HG03342 (cell line): ENCODE measurements around the gene MRGPRE.

Experiments
- ATAC-seq: cut with Tn5 transposase; IDR thresholded peaks from one replicate; pipeline ENCODE4 v1.9.1; 2021; ENCODE audit warnings: mild to moderate bottlenecking, moderate library complexity; ENCODE audit not compliant: unreplicated experiment

MRGPRE gene

DNA sequence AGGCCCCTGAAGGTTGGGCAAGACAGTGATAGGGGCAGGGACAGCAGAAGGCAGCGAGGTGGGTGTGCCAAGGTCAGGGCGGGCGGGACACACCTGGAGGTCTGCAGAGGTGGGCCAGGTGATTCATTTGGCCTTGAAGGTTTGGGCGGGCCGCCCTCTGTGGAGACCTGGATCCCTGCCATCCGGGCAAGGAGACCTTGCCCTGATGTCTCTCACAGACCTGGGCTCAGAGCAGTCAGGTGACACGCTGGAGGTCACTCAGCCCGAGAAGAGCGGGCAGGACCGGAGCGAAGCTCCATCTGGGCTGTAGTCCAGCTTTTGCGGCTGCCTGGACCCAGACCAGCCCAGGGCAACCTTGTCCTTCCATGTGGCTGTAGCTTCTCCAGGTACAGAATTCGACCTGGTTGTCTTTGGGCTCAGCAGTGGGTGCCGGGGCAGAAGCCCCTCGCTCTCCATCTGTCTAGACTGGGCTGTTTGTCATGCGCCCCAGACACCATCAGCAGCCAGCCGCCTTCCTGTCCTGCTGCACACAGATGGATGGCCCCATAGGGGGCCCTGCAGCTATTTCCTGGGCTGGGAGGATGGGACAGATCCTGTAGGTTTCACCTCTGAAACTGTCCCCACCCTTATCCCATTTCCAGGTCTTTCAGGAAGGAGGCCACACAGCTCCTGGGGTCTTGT, 16.7 kb downstream of the MRGPRE start:
- ATAC-seq = no peak

DNA sequence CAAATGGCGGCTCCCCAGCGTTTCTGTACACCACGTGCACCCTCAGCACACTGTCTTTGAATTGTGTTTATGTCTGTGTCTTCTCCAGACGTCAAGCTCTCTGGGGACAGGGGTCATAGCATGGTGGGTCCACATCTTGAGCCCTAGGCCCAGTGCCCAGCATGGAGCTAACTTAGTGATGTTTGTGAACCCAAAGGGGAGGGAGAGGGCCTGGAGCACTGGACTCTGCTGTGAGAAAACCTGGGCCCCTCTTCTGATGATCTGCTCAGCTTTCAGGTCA, 17.9 kb downstream of the MRGPRE start:
- ATAC-seq = no peak

DNA sequence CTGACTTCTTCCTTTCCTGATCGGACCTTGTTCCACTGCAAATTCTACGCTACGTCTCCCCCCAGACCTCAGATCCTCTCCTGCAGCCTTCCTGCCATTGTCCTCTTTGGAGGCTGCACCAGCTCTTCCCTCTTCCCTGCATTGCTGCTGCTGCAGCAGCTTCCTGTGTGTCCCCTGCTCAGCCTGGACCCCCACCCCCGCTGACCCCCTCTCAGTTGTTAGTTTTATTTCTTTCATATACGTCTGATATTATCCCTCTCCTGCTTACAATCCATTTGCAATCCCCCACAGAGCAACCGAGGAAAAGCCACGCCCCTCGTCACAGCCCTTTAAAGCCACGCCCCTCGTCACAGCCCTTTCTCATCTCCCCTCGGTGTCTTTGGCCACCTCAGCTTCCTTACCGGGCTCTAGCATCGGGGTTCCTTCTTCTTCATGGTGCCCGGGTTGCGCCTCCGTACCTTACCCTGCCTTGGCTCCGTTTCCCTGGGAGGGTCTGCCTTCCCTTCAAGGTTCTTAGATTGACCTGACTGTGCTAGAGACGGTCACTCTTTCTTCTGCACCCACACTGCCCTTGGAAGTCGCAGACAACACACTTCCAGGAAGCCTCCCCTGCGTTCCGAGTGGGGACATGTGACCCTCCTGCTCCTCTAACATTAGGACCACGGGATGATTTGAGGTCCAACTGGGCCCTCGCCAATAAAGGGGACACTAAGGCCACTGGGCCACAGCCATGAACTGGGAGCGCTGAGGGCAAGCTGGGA, 18.4 kb downstream of the MRGPRE start:
- no peak for ATAC-seq

DNA sequence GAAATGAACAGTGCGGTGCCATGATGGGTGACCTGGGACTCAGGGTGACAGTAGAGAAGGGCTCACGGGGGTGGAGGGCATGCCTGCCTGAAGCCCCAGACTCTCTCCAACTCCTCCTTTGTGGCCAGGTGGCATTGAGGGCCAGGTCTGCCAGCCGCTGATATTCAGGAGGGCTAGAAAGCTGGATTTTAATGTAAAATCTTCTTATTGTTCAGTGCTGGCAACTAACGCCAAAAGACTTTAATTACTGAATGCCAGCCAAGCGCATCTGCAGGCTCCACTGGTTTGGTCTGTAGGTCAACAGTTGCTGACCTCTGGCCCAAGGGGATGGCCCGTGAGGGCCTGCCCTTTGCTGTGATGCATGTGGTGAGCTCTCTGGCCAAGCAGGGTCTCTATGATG, 23.9 kb downstream of the MRGPRE start:
- no peak for ATAC-seq

DNA sequence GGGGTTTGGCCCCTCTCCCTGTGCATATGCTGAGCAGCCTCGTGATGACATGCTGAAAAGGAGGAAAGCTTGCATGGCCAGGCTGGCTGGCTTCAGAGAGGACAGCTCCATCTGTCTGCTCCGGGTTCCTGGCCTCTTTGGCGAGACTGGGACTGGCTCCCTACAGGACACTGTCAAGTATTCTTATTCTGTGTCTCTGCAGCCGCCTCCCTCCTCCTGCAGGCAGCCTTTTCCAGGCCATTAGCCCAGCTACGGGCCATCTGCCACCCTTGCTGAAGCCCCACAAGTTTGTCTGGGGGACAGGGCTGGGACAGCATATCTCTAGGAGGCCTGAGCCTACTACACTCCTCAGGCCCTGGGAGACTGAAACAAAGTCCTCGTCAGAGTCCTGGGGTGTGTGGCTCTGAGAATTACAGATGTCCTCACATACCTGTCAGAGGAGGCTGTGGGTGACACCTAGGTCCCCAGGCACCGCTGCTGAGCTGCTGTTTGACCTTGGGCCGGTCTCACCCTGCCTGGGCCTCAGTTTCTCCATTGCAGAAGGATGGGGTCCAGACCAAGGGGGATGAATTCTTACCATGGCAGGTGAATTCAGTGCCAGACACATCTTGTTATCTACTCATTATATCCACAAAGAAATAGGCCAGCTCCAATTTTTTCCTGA, 24.6 kb downstream of the MRGPRE start:
- ATAC-seq = no peak

DNA sequence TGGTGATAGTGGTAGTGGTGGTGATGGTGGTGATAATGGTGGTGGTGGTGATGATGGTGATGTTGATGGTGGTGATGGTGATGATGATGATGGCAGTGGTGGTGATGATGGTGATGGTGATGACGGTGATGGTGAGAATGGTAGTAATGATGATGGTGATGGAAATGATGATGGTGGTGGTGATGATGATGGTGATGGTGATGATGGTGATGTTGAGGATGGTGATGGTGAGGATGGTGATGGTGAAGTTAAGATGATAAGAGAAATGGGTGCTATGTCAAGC, 25.4 kb downstream of the MRGPRE start:
- no peak for ATAC-seq

DNA sequence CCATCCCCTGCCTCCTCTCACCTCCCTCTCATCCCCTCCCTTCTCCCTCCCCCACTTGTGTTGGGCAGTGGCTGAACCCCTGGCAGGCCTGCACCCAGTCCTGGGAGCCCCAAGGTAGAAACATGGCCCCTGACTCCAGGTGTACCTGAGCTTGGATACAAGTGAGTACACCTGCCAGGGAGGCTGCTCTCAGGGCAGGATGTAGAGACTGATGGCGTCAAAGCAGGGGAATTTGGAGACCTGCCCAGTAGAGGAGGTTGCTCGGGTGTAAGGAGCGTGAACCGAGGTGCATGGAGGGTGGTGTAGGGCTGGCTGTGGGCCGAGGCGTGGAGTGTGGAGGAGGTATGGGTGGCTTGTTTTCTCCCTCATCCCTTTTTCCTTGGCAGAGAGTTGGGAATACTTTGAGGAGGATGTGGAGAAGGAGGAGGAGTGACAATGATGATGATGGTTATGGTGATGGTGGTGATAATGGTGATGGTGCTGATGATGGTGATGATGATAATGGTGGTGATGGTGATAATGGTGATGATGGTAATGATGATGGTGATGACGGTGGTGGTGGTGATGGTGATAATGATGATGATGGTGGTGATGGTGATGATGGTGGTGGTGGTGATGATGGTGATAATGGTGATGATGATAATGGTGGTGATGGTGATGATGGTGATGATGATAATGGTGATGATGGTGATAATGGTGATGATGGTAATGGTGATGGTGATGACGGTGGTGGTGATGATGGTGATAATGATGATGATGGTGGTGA, 25.9 kb downstream of the MRGPRE start:
- ATAC-seq = no peak

DNA sequence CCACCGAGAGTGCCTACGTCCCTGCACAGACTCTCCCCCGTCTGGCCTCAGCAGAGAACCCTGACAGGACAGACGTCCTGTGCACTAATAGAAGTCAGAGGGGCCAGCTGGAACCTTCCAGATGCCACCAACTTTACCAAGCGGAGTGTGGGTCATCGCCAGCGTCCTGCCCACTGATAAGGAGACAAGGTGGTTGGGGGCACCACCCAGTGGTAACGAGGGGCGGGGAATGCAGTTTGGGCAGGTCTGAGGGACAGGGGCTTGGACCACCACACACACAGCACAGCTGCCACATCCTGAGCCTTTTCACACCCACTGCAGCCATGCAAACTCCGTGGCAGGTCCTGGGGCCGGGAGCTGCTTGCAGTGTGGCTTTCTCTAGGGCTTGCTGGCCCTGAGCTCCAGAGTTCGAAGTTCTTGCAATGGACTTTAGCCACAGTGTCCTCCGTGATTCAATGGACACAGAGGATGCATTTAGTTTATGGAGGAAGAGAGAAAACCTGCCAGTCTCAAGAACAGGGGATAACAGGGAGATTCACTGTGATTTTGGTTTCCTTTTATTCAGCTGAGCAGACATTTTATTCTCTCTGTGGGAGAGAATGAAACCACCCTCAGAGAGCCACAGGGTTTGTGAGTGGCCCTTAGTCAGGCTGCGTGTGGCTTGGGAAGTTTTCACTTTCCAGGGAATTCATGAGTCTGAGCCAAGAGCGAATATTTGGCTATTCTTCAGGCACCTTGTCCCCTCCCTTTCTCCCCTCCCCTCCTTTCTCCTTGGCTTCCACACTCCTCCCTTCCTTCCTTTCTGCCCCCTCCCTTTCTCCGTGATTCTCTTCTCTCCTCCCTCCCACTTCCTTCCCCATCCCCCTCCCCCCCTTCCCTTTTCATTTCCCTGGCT, 26.7 kb downstream of the MRGPRE start:
- ATAC-seq = no peak

DNA sequence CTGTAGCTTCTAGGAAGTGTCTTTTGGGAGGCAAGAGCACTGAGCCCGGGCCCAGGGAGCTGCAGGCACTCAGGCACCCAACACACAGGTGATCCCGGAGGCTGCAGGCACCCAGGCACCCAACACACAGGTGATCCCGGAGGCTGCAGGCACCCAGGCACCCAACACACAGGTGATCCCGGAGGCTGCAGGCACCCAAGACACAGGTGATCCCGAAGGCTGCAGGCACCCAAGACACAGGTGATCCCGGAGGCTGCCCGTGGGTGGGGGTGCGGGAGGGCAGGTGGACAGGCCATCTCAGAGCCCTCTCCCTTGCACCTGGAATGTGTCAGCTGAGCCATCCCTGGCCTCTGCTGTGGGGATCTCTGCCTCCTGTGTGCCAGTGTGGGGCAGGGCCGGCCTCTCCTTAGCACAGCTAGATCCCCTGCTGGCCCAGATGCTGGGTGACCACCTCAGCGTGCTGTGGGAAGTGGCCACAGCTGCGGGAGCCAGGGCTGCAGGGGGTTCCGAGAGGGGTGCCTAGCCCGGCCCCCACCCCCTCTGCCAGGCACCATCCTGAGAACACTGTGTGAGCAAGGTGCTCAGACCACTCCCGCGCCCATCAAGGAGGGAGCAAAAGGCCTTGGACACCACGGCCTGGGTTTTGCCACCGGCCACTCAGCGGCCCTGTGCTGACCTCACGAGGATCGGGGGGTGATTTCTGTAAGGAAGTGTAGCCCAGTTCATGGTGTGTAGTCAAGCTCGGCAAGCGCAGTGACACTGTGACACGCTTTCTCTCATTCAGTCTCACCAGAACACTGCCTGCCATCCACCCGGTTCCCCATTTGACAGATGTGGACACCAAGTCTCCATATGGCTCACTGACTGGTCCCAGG, 27.8 kb downstream of the MRGPRE start:
- ATAC-seq = no peak

DNA sequence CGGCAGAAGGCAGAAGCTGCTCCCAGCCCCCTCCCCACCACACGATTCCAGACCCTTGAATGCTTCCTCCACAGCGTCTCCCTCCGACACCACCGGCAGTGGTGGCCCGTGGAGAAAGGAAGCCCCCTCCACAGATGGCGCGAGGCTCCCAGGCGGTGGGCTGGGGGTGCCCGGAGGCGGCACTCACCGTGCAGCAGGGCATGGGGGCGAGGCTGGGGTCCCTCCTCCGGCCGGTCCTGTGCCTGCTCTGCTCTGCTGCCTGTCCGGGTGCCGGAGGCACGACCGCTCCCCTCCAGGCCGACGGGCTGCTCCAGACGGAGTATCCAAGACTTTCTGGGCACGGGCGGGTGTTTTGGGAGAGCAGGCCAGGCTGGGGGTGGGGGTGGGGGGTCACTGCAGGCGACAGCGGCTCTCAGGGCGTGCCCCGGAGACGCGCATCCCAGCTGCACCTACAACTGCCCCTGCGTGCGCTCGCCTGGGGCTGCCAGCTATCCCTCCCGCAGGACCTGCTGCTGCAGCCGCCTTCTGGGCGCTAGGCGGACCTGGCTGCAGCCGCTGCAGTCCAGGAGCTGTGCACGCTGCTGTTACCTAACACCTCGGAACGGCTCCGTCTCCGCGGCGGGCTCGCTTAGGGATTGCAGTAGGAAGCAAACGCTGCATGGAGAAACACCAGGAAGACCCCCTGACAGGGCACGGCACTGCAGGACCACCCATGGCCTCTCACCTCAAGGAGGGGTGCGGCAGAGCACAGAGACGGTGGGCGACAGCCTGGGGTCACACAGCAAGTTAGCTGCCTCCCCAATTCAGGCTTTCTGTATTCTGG, 28.8 kb downstream of the MRGPRE start:
- ATAC-seq = no peak

DNA sequence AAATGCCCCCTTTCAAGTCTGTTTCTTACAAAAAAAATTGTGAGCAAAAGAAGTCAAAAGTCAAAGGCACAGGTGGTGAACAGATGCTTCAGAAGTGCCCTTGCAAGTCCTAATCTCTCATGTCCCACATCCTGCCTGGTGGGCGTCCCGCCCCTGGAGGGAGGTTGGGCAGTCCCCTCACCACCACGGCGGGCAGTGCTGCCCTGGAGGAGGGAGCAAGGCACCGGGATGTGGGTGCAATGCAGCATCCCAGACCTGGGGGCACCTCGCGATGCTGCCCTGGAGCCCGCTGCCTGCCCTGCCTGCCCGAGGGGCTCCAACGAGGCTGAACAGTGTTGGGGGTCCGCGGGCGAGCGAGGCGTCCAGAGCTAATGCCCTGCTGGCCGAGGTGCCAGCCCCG, 29.5 kb downstream of the MRGPRE start:
- no peak for ATAC-seq

DNA sequence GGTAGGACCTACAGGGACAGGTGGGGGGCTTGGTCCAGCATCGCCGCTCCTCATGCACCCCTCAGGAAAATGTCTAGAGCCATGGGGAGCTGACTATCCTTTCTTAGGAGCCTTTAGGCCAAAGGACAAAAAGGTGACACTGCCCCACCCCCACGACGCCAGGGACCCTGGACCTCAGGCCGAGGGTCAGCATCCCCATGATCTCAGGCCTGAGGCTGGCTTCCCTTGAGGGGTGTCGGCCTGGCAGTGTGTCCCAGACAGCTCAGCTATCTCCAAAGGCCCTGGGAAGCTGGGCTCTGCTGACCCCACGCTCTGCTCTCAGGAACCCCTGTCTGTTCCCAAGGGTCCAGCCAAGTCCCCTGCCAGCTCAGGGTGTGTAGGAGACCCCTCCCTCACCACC, 29.9 kb downstream of the MRGPRE start:
- ATAC-seq = no peak

DNA sequence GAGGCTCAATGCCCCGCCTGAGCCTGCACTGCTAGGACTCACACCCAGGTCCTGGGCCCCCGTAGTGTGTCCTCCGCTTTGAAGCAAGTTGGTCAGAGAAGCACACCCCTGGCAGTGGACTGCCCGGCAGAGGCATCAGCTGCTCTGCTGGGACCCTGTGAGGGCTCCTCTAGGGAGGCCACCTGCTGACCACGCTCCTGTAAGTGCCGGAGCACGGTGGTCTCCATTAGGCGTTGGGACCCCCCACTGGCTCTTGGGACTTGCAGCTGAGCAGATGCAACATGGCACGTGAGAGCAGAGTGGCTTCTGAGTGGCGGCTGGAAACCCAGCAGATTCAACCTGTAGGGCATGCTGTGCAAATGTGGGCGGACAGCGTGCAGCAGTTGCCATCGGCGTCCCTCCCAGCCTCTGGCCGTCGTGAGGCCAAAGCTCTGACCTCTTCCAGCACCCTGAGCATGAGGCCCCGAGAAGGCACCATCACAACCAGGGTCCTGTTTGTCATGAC, 30.5 kb downstream of the MRGPRE start:
- no peak for ATAC-seq

DNA sequence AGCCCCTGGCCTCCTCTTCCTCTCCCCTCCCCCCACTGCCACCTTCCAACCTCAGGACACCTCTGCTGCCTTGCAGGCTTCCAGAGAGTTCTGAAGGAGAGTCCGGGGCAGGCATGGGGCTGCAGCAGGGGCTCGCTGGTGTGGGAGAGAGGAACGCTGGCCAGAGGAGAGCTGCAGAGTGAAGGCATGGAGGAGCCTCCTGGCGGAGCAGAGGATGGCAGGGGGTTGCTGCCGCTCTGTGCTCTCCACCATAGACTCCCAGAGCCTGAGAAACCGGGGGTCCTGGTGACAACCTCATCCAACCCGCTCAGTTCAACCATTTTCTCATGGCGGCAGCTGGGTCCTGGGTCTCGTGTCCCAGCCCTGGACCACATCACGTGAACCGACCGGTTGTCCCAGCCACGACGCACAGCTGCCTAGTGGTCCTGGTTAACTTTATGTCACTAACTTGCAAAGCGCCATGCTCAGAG, 31.1 kb downstream of the MRGPRE start:
- ATAC-seq = no peak

DNA sequence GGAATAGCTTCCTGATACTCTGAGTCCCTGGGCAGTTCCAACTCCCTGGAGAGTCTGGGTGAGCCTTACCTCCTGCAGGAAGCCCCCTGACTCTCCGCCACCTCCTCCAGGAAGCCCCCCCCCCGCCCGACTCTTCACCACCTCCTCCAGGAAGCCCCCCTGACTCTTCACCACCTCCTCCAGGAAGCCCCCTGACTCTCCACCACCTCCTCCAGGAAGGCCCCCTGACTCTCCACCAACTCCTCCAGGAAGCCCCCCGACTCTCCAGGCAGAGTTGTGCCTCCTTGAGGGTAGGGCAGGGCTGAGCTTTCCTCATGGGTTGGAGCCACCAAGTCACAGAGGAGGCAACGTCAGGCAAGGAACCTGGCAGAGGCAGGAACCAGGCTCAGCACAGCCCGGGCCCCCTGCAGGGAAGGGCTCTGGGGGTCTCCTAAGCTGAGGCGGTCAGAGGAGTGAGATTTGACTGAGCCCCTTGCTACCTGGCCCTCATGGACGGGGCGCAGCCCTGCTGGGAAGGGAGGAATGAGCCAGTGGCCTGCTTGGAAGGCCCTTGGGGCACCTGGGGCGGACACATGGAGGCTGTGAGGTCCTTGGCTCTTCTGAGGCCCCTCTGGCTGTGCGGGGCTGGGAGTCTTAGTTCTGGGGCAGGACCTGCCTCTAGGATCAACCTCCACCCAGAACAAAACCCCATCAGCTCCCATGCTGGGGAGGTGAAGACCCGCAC, 31.7 kb downstream of the MRGPRE start:
- no peak for ATAC-seq

DNA sequence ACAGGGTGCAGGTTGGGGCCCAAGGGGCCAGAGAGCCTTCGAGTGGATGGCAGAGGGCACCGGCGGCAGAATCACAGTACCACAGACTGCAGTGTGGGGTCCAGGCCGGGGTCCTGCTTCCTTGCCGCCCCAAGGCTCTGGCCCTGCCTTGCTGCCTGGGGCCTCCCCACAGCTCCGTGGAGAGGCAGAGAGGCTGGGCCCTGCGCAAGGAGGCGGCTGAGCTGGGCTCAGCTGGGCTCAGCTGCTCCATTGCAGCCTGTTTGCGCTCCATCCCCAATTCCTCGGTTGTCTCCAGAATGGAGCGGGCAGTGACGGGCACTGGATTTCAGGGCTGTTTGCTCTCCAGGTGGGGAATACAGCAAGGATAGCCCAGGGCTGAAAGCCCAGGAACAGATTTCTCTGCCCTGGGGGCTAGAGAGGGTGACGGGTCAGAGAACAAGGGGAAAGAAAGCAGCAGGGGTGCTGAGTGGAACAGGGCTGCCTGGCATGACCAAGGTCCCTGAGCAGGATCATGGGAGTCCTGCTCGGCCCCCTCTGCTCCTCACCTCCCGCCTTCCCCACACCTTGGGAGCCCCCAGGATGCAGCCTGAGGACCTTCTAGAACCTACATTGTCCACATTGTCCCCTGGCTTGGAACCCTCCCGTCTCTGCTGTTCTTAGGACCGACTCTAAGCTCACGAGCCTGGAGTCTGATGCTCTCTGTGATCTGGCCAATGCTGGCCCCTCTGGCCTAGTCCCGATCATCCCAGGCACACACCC, 32.5 kb downstream of the MRGPRE start:
- ATAC-seq = no peak

DNA sequence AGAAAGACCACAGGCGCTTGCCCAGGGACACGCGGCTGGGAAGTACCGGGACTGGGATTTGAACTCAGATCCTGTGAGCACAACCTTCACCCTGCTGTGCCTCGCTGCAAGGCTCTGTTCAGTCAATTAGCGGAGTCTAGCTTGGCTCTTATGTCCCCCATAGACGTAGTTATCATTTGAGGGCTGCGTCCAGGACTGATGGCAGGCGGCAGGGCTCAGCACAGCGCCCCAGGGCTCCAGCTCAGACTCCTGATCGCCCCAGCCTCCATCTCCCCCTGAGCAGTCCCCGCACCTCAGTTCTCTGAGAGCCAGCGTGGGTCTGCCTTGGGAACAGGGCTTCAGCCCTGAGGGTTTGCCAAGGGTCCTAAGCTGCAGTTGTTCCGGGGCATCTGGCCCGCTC, 33.4 kb downstream of the MRGPRE start:
- no peak for ATAC-seq
